Uterus (tissue), 2 donors: ENCODE measurements around the gene PKP4.

Experiments used
- CTCF ChIP-seq, 4 experiments: fragments of 200-600 bp in 2 of 4; fragments of 450-650 bp in 2 of 4; sonication (generic) in 2 of 4; IDR thresholded peaks; one replicate each; pipeline ENCODE4 v1.5.1; 2016 to 2019; ENCODE audit warnings: antibody characterized with exemption in 4 of 4, mild to moderate bottlenecking in 2 of 4, moderate library complexity in 1 of 4
- POLR2A ChIP-seq, 2 donors: fragments of 450-650 bp; IDR thresholded peaks; one replicate each; pipeline ENCODE4 v1.6.1; 2016; ENCODE audit warnings: antibody characterized with exemption in 2 of 2, mild to moderate bottlenecking in 1 of 2, moderate library complexity in 1 of 2

GRCh38 chr2:158500333-158500732 is 43.6 kb downstream of the PKP4 start:
- TF ChIP-seq POLR2A (IDR thresholded peaks at IDR 0.05) (no peak), CTCF (IDR thresholded peaks at IDR 0.05) (no peak)
